HL-60 (cell line): ENCODE results near the gene PRDM16.

ENCODE experiments used
- DNase-seq, 2 experiments: peaks; one replicate each; pipeline ENCODE4 v3.0.0-alpha.2; 2010 to 2020; ENCODE audit warnings: low read depth in 1 of 2, low spot score in 1 of 2
- H3K27ac ChIP-seq: fragments of 250-450 bp; sonication (Bioruptor Pico); replicated peaks from 2 replicates; pipeline ENCODE4 v1.5.1; 2020; ENCODE audit warnings: mild to moderate bottlenecking, moderate library complexity
- H3K27me3 ChIP-seq: fragments of 250-450 bp; sonication (Bioruptor Pico); 2 replicates; pipeline ENCODE4 v1.5.1; 2021; ENCODE audit warnings: mild to moderate bottlenecking, moderate library complexity; ENCODE audit not compliant: insufficient read depth, poor library complexity, severe bottlenecking
- H3K4me3 ChIP-seq: replicated peaks from 2 replicates; pipeline ENCODE4 v1.5.1; 2011; ENCODE audit warnings: mild to moderate bottlenecking, control low read depth, low read length; ENCODE audit not compliant: insufficient read depth
- GABPA ChIP-seq: IDR thresholded peaks from 2 replicates; pipeline ENCODE4 v1.6.1; 2012; ENCODE audit warnings: low read depth
- POLR2AphosphoS5 ChIP-seq: IDR thresholded peaks from 2 replicates; pipeline ENCODE4 v1.6.1; 2012; ENCODE audit warnings: low read depth
- SPI1 ChIP-seq: IDR thresholded peaks from 2 replicates; pipeline ENCODE4 v1.6.1; 2012; ENCODE audit warnings: low read depth, mild to moderate bottlenecking, borderline replicate concordance
- TF ChIP-seq, protein P1 (sequence below): IDR thresholded peaks from one replicate; pipeline ENCODE4 v1.5.1; 2011; ENCODE audit warnings: low read length, control low read depth, inconsistent platforms; ENCODE audit not compliant: insufficient read depth
- TF ChIP-seq, protein P2 (sequence below): IDR thresholded peaks from 2 replicates; pipeline ENCODE4 v1.6.1; 2012; ENCODE audit warnings: low read depth; ENCODE audit not compliant: insufficient replicate concordance

PRDM16 gene

DNA sequence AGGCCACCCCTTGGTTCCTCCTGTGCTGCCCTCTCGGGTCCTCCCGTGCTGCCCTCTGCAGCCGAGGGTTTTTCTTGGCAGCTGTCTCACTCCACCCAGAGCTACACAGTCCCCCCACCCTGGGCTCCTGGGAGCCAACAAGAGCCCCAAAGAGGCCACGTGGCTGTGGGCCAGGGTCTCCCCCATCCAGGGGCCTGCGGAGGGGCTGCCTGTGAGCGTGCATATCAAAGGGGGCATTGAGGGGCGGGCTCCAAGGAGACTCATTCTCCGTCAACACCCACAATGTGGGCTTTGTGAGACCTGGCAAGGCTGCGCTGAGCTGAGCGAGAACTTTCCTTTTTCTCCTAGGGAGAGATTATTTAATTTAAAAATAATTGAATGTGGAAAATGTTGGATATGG is 276.8 kb downstream of the PRDM16 start:
- no peak overlapping the region for H3K4me3 ChIP-seq
- DNase-seq: no peak
- no peak overlapping the region for H3K27ac ChIP-seq
- H3K27me3 ChIP-seq: no peaks in the 10 kb centered on the region
- TF ChIP-seq POLR2AphosphoS5 (no peak), SPI1 (no peak), GABPA (no peak)
- TF ChIP-seq, protein P1, sequence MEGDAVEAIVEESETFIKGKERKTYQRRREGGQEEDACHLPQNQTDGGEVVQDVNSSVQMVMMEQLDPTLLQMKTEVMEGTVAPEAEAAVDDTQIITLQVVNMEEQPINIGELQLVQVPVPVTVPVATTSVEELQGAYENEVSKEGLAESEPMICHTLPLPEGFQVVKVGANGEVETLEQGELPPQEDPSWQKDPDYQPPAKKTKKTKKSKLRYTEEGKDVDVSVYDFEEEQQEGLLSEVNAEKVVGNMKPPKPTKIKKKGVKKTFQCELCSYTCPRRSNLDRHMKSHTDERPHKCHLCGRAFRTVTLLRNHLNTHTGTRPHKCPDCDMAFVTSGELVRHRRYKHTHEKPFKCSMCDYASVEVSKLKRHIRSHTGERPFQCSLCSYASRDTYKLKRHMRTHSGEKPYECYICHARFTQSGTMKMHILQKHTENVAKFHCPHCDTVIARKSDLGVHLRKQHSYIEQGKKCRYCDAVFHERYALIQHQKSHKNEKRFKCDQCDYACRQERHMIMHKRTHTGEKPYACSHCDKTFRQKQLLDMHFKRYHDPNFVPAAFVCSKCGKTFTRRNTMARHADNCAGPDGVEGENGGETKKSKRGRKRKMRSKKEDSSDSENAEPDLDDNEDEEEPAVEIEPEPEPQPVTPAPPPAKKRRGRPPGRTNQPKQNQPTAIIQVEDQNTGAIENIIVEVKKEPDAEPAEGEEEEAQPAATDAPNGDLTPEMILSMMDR: no peak
- TF ChIP-seq, protein P2, sequence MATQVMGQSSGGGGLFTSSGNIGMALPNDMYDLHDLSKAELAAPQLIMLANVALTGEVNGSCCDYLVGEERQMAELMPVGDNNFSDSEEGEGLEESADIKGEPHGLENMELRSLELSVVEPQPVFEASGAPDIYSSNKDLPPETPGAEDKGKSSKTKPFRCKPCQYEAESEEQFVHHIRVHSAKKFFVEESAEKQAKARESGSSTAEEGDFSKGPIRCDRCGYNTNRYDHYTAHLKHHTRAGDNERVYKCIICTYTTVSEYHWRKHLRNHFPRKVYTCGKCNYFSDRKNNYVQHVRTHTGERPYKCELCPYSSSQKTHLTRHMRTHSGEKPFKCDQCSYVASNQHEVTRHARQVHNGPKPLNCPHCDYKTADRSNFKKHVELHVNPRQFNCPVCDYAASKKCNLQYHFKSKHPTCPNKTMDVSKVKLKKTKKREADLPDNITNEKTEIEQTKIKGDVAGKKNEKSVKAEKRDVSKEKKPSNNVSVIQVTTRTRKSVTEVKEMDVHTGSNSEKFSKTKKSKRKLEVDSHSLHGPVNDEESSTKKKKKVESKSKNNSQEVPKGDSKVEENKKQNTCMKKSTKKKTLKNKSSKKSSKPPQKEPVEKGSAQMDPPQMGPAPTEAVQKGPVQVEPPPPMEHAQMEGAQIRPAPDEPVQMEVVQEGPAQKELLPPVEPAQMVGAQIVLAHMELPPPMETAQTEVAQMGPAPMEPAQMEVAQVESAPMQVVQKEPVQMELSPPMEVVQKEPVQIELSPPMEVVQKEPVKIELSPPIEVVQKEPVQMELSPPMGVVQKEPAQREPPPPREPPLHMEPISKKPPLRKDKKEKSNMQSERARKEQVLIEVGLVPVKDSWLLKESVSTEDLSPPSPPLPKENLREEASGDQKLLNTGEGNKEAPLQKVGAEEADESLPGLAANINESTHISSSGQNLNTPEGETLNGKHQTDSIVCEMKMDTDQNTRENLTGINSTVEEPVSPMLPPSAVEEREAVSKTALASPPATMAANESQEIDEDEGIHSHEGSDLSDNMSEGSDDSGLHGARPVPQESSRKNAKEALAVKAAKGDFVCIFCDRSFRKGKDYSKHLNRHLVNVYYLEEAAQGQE: no peak

DNA sequence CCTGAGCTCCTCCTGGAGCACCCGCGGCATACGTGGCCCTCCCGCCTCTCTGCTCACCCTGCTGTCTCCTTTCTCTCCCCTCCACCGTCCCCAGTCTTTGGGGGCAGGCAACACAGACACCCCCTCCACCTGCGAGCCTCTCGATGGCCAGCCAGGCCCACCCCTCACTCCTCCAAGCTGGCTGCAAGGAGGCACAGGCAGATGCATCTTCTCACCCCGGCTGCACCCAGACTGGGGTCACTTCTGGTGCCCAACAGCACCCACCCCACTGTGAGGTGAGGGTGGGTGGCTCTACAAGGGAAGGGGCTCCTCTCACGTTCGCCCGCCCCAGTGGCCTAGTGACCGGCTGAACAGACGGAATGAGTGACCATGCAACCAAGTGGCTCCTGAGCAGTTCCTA is 277.5 kb downstream of the PRDM16 start:
- no peak for DNase-seq
- Histone ChIP-seq H3K4me3 (no peak overlapping the region), H3K27ac (no peak overlapping the region), H3K27me3 (no peaks in the 10 kb centered on the region)
- TF ChIP-seq GABPA: no peak
- TF ChIP-seq, protein P1: no peak
- TF ChIP-seq, protein P2: no peak
- TF ChIP-seq POLR2AphosphoS5: no peak
- TF ChIP-seq SPI1: no peak

DNA sequence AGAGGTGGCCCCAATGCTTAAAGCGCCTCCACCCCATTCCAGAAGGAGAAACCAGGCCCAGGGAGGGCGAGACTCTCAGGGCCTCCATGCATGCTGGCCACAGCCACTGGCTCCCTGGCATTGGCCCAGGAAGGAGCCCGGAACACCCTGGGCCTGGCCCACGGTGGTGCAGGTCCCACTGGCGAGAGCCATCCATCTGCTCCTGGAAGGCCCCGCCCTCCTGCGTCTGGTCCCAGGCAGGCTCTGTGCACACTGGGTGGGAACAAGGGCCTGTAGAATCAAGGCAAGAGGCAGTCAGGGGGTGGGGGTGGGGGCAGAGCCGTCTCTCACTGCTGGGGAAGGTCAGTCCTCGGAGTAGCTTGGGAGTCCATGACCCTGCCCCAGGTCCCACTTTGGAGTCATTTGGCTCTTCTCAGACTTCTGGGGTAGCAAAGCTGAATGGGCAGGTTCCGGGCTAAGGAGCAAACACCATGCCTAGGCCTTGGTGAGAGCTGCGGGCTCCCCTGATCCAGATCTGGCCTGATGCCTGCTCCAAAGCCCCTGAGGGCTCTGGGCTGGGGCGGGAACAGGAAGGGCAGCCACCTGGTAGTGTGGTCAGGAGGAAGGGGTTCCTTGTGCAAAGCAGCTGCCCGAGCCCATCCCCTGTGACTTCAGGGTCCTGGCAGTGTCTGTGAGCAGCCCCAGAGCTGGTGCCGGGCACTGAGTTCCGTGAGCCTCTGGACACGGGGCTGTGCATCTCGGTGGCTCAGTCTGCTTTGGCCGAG is 278.4 kb downstream of the PRDM16 start:
- H3K4me3 ChIP-seq: no peak overlapping the region
- no peaks in the 10 kb centered on the region for H3K27me3 ChIP-seq
- DNase-seq: no peak
- TF ChIP-seq, protein P2: no peak
- TF ChIP-seq POLR2AphosphoS5 (no peak), SPI1 (no peak), GABPA (no peak)
- TF ChIP-seq, protein P1: no peak
- H3K27ac ChIP-seq: no peak overlapping the region
